HCT116 (cell line): ENCODE results near the gene CAMSAP1. TPM values are rescaled to one million over a fixed set of nuclear protein-coding genes. Genes with fewer than 3 reads are reported as not detected.

Source experiments
- ATAC-seq: fragments of 200-7000 bp; cut with Tn5 transposase; 2 replicates; pipeline ENCODE4 v1.9.1; 2020; ENCODE audit warnings: mild to moderate bottlenecking, moderate library complexity
- BruUV-seq: library from RNA; stranded (reverse); fragments of 400-500 nt; replicated peaks from 2 replicates; lab custom pipeline; 2021; lab: Mats Ljungman, UMichigan
- CTCF ChIA-PET: fragments of 300-600 bp; sonication (Branson Sonifier 250); formaldehyde crosslinking; loops from one replicate; lab custom pipeline; 2021; ENCODE audit warnings: antibody characterized with exemption; lab: Charles Lee
- POLR2A ChIA-PET: fragments of 300-600, 350-600 bp; sonication (Branson Sonifier 250); formaldehyde crosslinking; loops from one replicate; lab custom pipeline; 2021; ENCODE audit warnings: antibody characterized with exemption; lab: Charles Lee
- RAD21 ChIA-PET, 2 experiments: fragments of 300-600 bp; sonication (Branson Sonifier 250); formaldehyde crosslinking; loops; one replicate each; lab custom pipeline; 2023; ENCODE audit warnings: low total read pairs in 2 of 2; ENCODE audit not compliant: uncharacterized antibody in 2 of 2, unreplicated experiment in 2 of 2, low non-redundant PET in 1 of 2; lab: Charles Lee
- DNase-seq: peaks from one replicate; pipeline ENCODE4 v3.0.0-alpha.2; 2010; ENCODE audit warnings: low read depth, low spot score
- H2AFZ ChIP-seq: fragments of 200-600 bp; shearing (Covaris generic), sonication (generic); 2 replicates; pipeline ENCODE4 v1.6.1; 2017; ENCODE audit warnings: low read depth, mixed run types, mixed read lengths, antibody characterized with exemption, low read length; ENCODE audit not compliant: poor library complexity, severe bottlenecking
- H3K27ac ChIP-seq: 2 replicates; pipeline ENCODE4 v1.5.1; 2012; ENCODE audit warnings: low read depth, low read length
- H3K27me3 ChIP-seq: fragments of 200-600 bp; sonication (generic); 2 replicates; pipeline ENCODE4 v1.6.1; 2016; ENCODE audit warnings: mixed run types, low read length, mixed read lengths; ENCODE audit not compliant: insufficient read depth
- H3K36me3 ChIP-seq, 2 experiments: fragments of 200-500 bp in 1 of 2; fragments of 200-600 bp in 1 of 2; sonication (Bioruptor generic) in 1 of 2; sonication (generic) in 1 of 2; 2 replicates each; pipeline versions ENCODE4 v1.5.1 to v1.6.1; 2014 to 2016; ENCODE audit warnings: low read length in 2 of 2, inconsistent platforms in 1 of 2, mixed read lengths in 1 of 2, mixed run types in 1 of 2; ENCODE audit not compliant: insufficient read depth in 2 of 2, control insufficient read depth in 1 of 2
- H3K4me1 ChIP-seq, 2 experiments: fragments of 200-600 bp in 1 of 2; sonication (generic) in 1 of 2; 2 replicates each; pipeline versions ENCODE4 v1.5.1 to v1.6.1; 2012 to 2017; ENCODE audit warnings: low read length in 2 of 2, inconsistent platforms in 1 of 2, mild to moderate bottlenecking in 1 of 2, mixed read lengths in 1 of 2, mixed run types in 1 of 2, moderate library complexity in 1 of 2; ENCODE audit not compliant: insufficient read depth in 2 of 2, control insufficient read depth in 1 of 2
- H3K4me2 ChIP-seq: fragments of 200-600 bp; sonication (generic); 2 replicates; pipeline ENCODE4 v1.6.1; 2017; ENCODE audit warnings: mixed run types, low read length, mixed read lengths
- H3K4me3 ChIP-seq, 2 experiments: fragments of 200-600 bp in 1 of 2; sonication (generic) in 1 of 2; replicated peaks in 1 of 2; 2 replicates each; pipeline ENCODE4 v1.5.1; 2011 to 2016; ENCODE audit warnings: low read length in 2 of 2, control low read depth in 1 of 2, low read depth in 1 of 2, mild to moderate bottlenecking in 1 of 2, mixed read lengths in 1 of 2, mixed run types in 1 of 2
- H3K79me2 ChIP-seq: fragments of 200-600 bp; sonication (generic); 2 replicates; pipeline ENCODE4 v1.6.1; 2017; ENCODE audit warnings: mild to moderate bottlenecking, mixed run types, low read length, moderate library complexity, mixed read lengths; ENCODE audit not compliant: insufficient read depth
- H3K9ac ChIP-seq: fragments of 200-600 bp; sonication (generic); 2 replicates; pipeline ENCODE4 v1.6.1; 2016; ENCODE audit warnings: low read length, mixed read lengths
- H3K9me2 ChIP-seq: fragments of 200-600 bp; sonication (generic), shearing (Covaris generic); 2 replicates; pipeline ENCODE4 v1.6.1; 2017; ENCODE audit warnings: mixed run types, mild to moderate bottlenecking, moderate library complexity; ENCODE audit not compliant: insufficient read depth
- H3K9me3 ChIP-seq, 2 experiments: fragments of 200-500 bp in 1 of 2; fragments of 200-600 bp in 1 of 2; sonication (Bioruptor generic) in 1 of 2; sonication (generic) in 1 of 2; 2 replicates each; pipeline ENCODE4 v1.6.1; 2014 to 2017; ENCODE audit warnings: low read length in 2 of 2, mixed read lengths in 2 of 2, inconsistent platforms in 1 of 2, low read depth in 1 of 2, mild to moderate bottlenecking in 1 of 2, mixed run types in 1 of 2, moderate library complexity in 1 of 2; ENCODE audit not compliant: control insufficient read depth in 1 of 2, insufficient read depth in 1 of 2
- H4K20me1 ChIP-seq: fragments of 200-600 bp; sonication (generic), shearing (Covaris generic); 2 replicates; pipeline ENCODE4 v1.6.1; 2017; ENCODE audit warnings: mixed run types, mild to moderate bottlenecking, moderate library complexity; ENCODE audit not compliant: insufficient read depth
- ATF3 ChIP-seq: IDR thresholded peaks from 2 replicates; pipeline ENCODE4 v1.6.1; 2012
- CBX3 ChIP-seq: IDR thresholded peaks from 2 replicates; pipeline ENCODE4 v1.6.1; 2012; ENCODE audit warnings: low read depth
- CEBPB ChIP-seq: IDR thresholded peaks from 2 replicates; pipeline ENCODE4 v1.6.1; 2012; ENCODE audit warnings: low read depth
- CTCF ChIP-seq, 3 experiments: fragments of 200-600 bp in 1 of 3; sonication (generic) in 1 of 3; IDR thresholded peaks in 2 of 3; conservative IDR thresholded peaks in 1 of 3; 2 replicates each; pipeline ENCODE4 v1.5.1; 2012 to 2017; ENCODE audit warnings: low read depth in 2 of 3, low read length in 2 of 3, antibody characterized with exemption in 1 of 3, borderline replicate concordance in 1 of 3, control low read depth in 1 of 3, mild to moderate bottlenecking in 1 of 3, mixed read lengths in 1 of 3, mixed run types in 1 of 3, moderate library complexity in 1 of 3; ENCODE audit not compliant: insufficient read depth in 1 of 3
- EGR1 ChIP-seq: IDR thresholded peaks from 2 replicates; pipeline ENCODE4 v1.6.1; 2012; ENCODE audit warnings: low read depth
- ELF1 ChIP-seq: IDR thresholded peaks from 2 replicates; pipeline ENCODE4 v1.6.1; 2012; ENCODE audit warnings: low read depth, borderline replicate concordance
- EZH2 ChIP-seq: fragments of 200-600 bp; sonication (generic); IDR thresholded peaks from 2 replicates; pipeline ENCODE4 v1.6.1; 2017; ENCODE audit warnings: antibody characterized with exemption, mixed run types
- EZH2phosphoT487 ChIP-seq: fragments of 200-600 bp; IDR thresholded peaks from 2 replicates; pipeline ENCODE4 v1.6.1; 2018; ENCODE audit warnings: antibody characterized with exemption, borderline replicate concordance
- FOSL1 ChIP-seq: IDR thresholded peaks from 2 replicates; pipeline ENCODE4 v1.6.1; 2012; ENCODE audit warnings: low read depth
- MAX ChIP-seq: IDR thresholded peaks from 2 replicates; pipeline ENCODE4 v1.6.1; 2012
- POLR2A ChIP-seq: IDR thresholded peaks from 2 replicates; pipeline ENCODE4 v1.7.0; 2011; ENCODE audit warnings: borderline replicate concordance; ENCODE audit not compliant: insufficient read depth, insufficient read length; ENCODE audit errors: extremely low read depth
- POLR2AphosphoS5 ChIP-seq: IDR thresholded peaks from 2 replicates; pipeline ENCODE4 v1.6.1; 2011; ENCODE audit warnings: mild to moderate bottlenecking, low read depth, low read length, moderate library complexity
- REST ChIP-seq: IDR thresholded peaks from 2 replicates; pipeline ENCODE4 v1.6.1; 2012; ENCODE audit warnings: low read depth
- SIN3A ChIP-seq: IDR thresholded peaks from 2 replicates; pipeline ENCODE4 v1.6.1; 2012; ENCODE audit warnings: low read depth
- SP1 ChIP-seq: IDR thresholded peaks from 2 replicates; pipeline ENCODE4 v1.6.1; 2012; ENCODE audit warnings: low read depth
- YY1 ChIP-seq: IDR thresholded peaks from 2 replicates; pipeline ENCODE4 v1.6.1; 2011; ENCODE audit warnings: low read length, low read depth, moderate library complexity, mild to moderate bottlenecking; ENCODE audit not compliant: insufficient replicate concordance; ENCODE audit errors: extremely low read depth
- ZBTB33 ChIP-seq: IDR thresholded peaks from 2 replicates; pipeline ENCODE4 v1.6.1; 2011; ENCODE audit warnings: mild to moderate bottlenecking, low read length, moderate library complexity; ENCODE audit not compliant: insufficient replicate concordance; ENCODE audit errors: extremely low read depth
- ZNF274 ChIP-seq: fragments of 200-500 bp; sonication (Bioruptor generic); IDR thresholded peaks from 2 replicates; pipeline ENCODE4 v1.6.1; 2014; ENCODE audit warnings: mild to moderate bottlenecking, low read depth, low read length, inconsistent platforms
- intact Hi-C: fragments of 100-400 bp; cut with micrococcal nuclease; formaldehyde crosslinking; loops from 2 replicates; pipeline ENCODE4 v1.10.0; 2022
- total RNA-seq: library from RNA; stranded (reverse); gene quantifications from one replicate; pipeline ENCODE4 v1.2.1, GENCODE V29; 2021; ENCODE audit not compliant: unreplicated experiment

CAMSAP1 gene
- total RNA-seq, 1 experiment from 2014 or later = 33.1 TPM

GRCh38 chr9:135789838-135790291 lies 117.5 kb downstream of the CAMSAP1 start:
- no peaks in the 10 kb centered on the region for H4K20me1 ChIP-seq
- POLR2A ChIA-PET = interaction anchor here (0.6 kb wide), 1 partner anchor 160 kb away, joined by 3 read pairs; no protein-coding TSS in a partner anchor
- CTCF ChIA-PET = no interaction called here
- TF ChIP-seq CEBPB (no peak), EZH2phosphoT487 (no peak), YY1 (no peak), EGR1 (no peak), ZBTB33 (no peak), SIN3A (no peak), POLR2AphosphoS5 (no peak), REST (no peak), MAX (no peak), CBX3 (no peak), EZH2 (no peak), ATF3 (no peak), ELF1 (no peak), FOSL1 (no peak), POLR2A (no peak), CTCF (IDR thresholded peaks at IDR 0.05 in 2 of 3, conservative IDR thresholded peaks at IDR 0.05 in 1 of 3; ENCODE audit: borderline replicate concordance in 1 of 3, insufficient read depth in 1 of 3, low read depth in 2 of 3, low read length in 2 of 3) (no peak), SP1 (no peak), ZNF274 (no peak)
- H3K36me3 ChIP-seq = no peaks in the 10 kb centered on the region
- RAD21 ChIA-PET = no interaction called here
- no peak overlapping the region for H3K27ac ChIP-seq
- H2AFZ ChIP-seq = no peak overlapping the region
- DNase-seq (no peak), ATAC-seq (no peak)
- intact Hi-C loops = no loop called here
- no TSS peak for BruUV-seq
- no peaks in the 10 kb centered on the region for H3K9me2 ChIP-seq
- no peaks in the 10 kb centered on the region for H3K79me2 ChIP-seq
- H3K9me3 ChIP-seq = no peaks in the 10 kb centered on the region
- no peaks in the 10 kb centered on the region for H3K27me3 ChIP-seq
- no peak overlapping the region for H3K4me2 ChIP-seq
- no peak overlapping the region for H3K9ac ChIP-seq
- H3K4me1 ChIP-seq = no peaks in the 10 kb centered on the region
- no peak overlapping the region for H3K4me3 ChIP-seq
